HG03095 (cell line): Measurements from ENCODE around the gene RPS14.
"Not testable (repeated sequence)": the region's sequence is repeated elsewhere in the genome, so short reads cannot be mapped to it uniquely, and the experiment has no call there.

Experiments used
- ATAC-seq: cut with Tn5 transposase; IDR thresholded peaks from one replicate; pipeline ENCODE4 v1.9.1; 2021; ENCODE audit warnings: moderate library complexity; ENCODE audit not compliant: unreplicated experiment

RPS14 gene

DNA sequence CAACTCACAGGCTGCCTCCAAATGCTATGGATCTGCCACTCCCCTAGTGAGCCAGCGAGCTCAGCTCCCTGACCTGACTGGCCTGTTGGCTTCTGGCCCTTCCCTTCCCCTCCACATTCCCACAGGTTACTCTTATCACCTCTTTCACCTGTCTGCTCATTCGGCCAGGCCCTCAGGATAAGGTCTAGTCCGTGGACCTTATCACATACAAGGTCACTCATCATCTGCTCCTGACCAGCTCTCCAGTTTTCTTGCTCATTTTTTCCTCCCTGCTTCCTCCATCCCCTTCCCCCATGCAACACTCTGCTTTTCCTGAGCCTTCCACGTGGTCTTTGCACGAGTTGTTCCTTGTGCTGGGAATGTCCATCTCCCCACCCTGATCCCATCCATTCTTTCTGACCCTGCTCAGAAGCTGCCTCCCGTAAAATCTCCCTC is 32.5 kb upstream of the RPS14 start:
- ATAC-seq: no peak

DNA sequence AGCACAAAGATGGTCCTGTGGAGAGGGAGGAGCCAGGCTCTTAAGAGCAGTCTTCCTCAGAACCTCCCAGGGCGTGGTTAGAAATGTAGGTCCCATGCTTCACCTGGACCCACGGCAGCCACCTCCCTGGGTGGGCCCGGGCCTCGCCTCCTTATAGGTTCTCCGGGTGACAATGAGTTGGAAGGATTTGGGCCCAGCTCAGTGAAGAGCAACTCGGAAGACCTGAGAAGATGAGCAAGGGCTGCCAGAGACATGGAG is 32.1 kb upstream of the RPS14 start:
- no peak for ATAC-seq

DNA sequence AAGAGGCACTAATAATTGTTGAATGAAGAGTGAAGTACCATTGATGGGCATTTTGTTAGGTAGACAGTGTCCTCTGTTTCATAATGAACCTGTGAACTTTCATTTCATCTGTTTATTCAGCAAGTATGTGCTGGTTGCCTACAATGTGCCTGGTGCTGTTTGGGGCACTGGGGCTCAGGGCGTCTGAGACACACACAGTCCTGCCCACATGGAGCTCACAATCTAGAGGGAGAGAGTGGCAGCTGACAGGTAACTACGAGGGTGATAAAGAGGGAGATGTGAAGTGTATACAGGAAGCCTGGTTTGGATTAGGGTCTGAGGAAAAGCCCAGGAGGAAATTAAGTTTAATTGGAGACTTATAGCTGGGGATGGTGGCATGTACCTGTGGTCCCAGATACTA is 29.9 kb upstream of the RPS14 start:
- ATAC-seq: no peak

DNA sequence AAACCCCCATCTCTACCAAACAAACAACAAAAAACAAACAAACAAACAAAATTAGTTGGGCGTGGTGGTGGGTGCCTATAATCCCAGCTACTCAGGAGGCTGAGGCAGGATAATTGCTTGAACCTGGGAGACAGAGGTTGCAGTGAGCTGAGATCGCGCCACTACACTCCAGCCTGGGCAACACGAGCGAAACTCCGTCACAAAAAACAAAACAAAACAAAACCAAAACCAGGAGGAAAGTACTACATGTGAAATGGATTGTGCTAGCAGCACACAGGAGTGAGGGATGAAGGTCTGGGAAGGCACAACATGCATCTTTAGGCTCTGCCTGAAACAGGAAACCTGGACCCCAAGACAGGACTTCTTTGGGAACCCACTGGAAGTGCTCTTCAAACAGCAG is 27.0 kb upstream of the RPS14 start:
- not testable (repeated sequence) for ATAC-seq

DNA sequence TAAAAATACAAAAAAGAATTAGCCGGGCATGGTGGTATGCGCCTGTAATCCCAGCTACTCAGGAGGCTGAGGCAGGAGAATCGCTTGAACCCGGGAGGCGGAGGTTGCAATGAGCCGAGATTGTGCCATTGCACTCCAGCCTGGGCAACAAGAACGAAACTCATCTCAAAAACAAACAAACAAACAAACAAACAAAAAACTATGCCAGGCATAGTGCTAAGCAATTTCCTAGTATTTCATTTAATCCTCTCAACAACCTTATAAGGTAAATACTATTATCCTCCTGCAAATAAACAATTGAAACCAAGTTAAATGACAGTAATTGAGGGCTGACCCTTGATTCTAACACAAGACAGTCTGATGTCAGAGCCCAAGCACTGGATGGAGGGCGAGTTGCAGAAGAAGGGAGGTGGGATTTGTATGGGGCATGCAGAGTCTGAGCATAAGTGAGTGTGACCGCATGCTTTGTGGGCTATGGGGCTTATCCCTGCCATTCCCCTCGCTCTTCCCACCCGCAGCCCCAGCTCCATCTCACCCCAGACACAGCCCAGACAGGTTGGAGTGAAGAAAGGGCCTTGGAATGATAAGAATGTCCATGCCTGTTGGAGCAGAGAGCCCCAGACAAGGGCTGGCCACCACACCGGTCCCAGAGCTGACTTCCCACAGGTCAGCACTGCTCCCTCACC is 24.3 kb upstream of the RPS14 start:
- no peak for ATAC-seq

DNA sequence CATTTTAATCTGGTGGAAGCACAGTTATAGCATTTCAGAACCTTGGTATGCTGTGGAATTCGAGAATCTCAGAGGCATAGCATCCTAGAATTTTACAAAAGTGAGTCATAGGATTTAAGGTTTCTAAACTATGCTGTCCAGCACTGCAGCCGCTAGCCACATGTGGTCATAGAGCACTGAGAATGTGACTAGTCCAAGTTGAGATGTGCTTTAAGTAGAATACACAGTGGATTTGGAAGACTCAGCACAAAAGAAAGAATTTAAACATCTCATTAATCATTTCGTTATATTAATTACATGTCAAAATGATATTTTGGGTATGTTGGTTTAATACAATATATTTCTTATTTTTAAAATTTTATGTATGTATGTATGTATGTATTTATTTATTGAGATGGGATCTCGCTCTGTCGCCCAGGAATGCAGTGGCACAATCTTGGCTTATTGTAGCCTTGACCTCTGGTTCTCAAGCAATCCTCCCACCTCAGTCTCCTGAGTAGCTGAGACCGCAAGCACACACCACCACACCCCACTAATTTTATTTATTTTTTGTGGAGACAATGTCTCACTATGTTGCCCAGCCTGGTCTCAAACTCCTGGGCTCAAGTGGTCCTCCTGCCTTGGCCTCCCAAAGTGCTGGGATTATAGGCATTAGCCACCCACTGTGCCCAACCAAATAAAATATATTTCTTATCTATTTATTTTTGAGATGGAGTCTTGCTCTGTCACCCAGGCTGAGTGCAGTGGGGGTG is 20.4 kb upstream of the RPS14 start:
- ATAC-seq: no peak

DNA sequence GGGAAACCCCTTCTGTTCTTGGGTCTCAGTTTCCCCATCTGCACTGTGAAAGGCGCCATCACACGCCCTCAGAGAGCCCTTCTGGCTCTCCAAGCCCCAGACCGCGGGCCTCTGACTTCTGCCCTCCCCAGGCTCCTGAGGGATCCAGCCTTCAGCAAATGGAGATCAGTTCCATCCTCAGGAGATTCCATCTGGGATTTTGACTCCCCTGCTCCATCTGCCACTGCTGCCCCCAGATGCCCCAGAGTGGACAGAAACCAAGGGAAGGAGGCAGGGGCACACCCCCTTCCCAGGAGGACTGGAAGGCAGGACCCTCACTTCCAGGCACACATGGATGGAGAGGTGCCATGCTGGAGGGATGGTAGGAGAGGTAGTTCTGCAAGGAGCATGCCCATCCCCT is 18.7 kb upstream of the RPS14 start:
- ATAC-seq: no peak

DNA sequence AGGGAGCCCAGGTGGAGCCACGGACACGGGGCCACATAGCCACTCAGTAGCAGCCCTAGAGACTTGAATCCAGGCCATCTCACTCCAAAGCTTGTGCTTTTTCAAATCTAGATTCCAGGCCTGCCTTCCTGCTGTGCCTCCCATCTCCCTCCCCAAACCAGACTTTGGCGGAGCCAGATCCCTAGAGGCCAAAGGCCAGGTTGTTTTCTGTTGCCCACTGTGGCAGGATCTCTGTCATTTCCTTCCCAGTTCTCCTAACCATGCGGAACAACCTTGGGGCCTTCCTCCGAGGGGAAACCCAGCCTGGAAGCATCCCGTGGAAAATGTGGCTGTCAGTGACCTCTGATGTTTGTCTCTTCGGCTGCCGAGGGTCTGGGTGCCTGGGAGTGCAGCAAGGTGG is 16.4 kb upstream of the RPS14 start:
- ATAC-seq: no peak

DNA sequence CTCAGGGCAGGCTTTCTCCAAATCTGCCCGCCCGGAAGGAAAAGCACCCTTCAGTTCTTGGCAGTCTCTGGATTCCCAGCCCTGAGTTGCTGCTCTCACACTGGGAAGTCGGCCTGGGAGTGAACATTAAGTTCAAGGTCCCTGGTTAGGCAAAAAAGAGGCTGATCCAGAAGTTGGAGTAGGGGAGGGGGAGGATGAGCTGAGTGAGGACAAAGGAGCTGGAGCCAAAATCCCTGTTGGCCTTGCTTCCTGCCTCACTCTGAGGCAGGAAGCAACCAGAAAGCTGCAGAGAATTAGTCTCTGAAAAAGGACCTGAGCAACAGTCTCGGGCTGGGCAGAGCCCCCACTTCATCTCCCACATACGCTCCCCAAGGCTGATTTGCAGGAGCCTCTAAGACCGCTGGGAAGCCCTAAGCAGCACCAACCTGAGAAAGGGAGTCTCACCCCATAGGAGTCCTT is 15.0 kb upstream of the RPS14 start:
- ATAC-seq: no peak

DNA sequence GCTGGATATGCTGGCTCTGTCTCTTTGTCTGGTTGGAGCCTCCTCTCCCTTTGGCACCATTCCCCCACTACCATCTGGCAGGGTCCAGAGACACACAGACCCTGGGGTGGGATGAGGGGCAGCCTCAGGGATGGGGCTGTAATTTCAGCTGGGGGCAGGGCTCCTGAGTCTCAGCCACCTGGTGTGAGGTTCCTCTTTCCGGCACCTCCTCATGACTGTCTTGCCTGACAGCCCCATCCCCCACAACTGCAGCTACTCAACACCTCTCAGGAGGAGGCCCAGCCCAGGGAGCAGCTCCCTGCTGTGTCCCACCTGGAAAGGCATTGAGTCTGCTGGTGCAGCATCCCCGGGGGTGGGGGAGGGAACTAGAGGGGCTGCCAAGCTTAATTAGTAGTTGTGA is 11.7 kb upstream of the RPS14 start:
- peak; percentile 79 for ATAC-seq

DNA sequence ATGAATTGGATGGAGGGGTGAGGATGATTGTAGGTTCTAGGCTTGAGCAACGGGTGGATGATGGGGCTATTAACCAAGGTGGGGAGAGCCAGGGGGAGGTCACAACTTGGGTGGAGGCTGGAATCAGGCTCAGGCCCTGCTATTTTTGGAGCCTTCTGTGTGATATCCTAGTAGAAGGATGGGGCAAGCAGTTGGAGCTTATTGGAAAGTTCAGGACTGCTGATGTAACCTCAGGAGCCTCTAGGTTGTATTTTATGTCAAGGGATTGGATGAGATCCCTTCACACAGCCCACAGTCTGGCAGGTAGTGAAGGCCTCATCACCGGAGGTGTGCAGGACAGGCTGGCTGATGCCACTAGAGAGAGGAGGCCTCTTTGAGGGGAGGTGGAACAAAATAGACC is 11.2 kb upstream of the RPS14 start:
- ATAC-seq: no peak

DNA sequence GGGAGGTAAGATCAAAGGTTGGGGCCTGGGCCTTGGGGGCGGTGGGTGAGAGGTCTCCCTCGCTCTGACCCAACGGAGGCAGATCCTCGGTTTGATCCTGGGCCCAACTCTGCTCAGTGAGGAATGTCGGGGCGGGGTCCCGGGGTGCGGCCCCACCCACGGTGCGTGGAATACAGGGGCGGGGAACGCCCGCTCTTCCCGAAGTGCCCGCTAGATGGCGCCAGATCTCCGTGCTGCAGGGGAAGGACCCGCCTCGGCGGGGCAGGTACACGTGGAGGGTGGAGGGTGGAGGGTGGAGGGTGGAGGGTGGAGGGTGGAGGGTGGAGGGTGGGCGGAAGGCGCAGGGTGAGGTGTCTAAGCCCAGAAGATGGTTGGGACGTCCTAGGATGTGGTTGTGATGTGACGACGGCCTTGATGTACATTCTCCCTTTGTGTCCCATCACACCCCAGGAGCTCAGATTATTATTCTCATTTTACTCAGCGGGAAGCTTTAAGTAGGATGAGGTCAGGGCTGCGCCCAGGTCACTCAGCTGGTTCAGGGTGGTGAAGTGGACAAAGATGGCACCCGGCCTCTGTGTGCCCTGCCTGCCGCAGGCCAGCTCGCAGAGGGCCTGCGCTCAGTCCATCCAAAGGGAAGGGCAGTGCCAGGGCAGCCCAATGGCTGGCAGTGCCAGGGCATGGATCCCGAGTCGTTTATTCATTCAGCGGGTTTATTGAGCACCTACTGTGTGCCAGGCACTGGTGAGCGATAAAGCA is 9.4 kb upstream of the RPS14 start:
- ATAC-seq: no peak

DNA sequence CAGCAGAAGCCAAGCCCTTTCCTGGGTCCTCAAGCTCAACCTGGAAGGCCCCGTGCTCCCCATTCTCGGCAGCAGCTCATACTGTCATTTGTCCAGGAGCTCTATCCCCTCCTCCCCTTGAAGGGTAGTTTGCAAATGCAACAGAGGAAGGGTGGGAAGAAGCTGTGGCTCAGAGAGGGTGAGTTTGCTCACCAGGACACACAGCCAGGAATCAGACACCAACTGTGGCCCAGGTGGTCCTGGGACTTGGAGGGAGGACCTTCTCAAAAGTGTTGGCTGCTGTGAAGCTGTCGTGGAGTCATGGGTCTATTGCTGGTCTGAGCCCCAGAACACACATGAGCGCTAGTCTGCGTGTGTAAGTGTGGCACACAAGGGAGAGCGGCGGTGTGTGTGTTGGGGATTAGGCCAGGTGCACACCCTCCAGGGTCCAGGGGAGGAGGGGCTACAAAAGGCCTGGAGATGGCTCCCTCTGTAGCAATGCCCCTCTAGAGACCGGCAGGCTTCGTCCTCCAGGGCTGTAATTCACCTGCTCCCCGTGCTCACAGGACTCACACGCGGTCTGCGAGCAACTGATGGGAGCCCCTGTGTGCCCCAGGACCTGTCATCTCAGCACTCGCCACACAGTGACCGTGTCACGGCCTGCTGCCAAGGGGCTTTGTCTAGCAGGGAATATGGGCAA is 8.2 kb upstream of the RPS14 start:
- no peak for ATAC-seq

DNA sequence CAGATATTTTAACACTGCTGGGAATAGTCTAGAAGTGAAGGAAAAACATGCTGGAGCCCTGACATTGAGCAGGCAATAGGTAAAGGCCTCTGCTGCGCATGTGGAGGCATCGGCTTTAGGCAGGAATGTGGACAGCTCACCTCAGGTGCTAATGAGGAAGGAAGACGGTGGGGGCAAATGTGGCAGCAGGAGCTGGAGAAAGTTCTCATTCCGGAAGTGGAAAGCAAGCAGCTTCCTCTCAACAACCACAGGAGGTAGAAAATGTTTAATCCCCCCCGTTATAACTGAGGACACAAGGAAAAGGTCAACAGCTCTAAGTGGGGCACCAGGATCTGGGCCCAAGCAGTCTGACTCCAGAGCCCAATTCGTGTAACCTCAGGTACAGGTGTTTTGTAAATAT is 7.6 kb upstream of the RPS14 start:
- no peak for ATAC-seq

DNA sequence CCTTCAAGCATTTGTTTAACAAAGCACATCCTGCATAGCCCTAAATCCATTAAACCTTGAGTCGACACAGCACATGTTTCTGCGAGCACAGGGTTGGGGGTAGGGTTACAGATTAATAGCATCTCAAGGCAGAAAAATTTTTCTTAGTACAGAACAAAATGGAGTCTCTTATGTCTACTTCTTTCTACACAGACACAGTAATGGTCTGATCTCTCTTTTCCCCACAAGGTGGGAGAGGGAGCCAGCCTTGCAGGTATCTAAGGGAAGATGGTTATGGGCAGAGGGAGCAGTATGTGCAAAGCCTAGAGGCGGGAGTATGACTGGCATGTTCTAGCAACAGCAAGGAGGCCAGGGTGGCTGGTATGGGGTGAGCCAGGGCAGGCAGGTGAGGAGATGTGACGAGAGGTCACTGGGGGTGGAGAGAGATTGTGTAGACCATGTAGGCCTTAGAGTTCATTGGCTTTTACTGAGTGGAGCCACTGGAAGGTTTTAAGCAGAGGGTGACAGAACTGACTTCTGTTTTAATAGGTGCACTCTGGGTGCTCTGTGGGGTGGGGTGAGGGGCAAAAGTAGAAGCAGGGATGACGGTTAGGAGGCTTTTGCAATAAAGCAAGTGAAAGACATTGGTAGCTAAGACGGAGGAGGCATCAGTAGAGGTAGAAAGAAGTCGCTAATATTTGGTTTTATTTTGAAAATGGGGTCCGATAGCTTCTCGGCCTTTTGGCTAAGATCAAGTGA is 5.1 kb upstream of the RPS14 start:
- no peak for ATAC-seq

DNA sequence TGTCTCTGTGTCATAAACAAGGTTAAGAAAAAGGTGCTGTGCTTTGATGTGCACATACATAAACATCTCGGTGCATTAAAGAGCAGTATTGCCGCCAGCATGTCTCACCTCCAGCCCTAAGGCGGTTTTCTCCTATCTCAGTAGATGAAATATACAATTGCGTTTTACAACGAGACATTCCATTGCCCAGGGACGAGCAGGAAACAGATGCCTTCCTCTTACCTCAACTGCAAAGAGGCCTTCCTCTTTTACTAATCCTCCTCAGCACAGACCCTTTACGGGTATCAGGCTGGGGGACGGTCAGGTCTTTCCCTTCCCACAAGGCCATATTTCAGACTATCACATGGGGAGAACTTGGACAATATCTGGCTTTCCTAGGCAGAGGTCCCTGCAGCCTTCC is 4.5 kb upstream of the RPS14 start:
- not testable (repeated sequence) for ATAC-seq

DNA sequence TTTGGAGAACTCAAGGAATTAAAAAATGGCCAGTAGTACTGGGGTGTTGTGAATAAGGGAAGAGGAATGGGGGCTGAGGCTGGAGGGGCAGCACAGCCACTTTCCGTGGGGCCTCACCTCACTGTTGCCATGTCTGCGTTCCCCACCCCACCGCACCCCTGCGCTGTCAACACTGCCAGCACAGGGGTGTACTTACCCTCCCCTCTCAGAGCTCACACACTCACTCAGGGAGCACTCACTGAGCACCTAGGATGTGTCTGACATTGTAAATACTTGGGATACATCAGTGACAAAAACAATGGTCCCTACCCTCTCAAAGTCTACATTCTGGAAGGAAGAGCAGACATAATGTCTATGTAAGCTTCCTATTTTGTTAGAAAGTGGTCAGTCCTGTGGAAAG is 3.4 kb upstream of the RPS14 start:
- no peak for ATAC-seq

DNA sequence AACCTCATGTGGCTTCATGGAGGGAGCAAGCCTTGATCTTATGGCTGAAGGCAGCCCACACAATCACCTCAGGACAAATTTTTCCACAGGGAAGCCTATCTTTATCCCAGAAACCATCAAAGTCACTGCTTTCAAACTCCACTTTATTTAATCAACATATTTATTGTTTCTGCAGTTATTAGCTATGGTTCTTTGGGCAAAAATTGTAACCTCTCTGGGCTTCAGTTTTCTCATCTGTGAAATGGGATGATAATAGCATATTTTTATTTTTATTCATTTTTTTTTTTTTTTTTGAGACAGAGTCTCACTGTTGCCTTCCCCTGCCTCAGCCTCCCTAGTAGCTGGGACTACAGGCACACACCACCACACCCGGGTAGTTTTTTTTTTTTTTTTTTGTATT is 2.1 kb upstream of the RPS14 start:
- no peak for ATAC-seq

DNA sequence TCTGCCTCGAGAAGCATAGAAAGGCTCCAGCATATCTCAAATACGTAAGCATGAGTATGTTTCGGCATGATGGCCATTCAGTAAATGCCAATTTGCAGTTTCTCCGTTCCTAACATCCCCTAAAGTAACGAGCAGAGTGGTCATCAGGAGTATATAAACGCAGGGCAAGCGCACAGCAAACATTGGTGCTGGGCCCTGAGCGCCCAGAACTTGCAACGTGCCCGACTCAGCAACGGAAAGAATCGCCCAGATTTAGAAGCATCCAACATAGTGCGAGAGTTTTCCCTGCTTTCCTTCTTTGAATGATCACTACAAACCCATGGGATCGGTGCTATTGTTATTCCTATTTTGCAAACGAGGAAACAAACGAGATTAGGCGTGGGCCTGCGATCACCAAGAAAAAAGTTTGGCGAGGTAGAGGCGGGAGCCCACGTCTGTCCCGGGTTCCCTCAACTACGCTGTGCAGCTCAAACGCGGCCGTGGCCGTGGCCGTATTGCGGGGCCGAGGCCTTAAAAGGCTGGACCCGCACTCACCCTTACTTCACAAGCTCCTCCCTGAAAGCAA is 505 bp downstream of the RPS14 start:
- ATAC-seq: no peak

DNA sequence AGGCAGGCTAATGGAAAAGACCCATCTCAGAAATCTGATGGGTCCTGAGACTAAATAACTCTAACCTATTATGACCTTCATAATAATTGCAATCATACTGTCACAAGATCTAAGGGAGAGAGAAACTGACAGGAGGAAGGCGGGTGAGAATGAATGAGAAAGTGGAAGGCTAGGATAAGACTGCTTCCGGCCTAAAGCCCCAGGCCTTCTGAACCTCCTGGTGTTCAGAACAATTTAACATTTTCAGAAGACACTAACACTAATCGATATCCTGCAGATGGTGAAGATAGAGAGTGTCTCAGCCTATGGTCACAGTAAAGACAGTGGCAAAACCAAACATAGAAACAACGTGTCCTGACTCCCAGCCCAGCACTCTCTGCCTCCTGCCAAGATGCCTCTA is 1.2 kb downstream of the RPS14 start:
- no peak for ATAC-seq

DNA sequence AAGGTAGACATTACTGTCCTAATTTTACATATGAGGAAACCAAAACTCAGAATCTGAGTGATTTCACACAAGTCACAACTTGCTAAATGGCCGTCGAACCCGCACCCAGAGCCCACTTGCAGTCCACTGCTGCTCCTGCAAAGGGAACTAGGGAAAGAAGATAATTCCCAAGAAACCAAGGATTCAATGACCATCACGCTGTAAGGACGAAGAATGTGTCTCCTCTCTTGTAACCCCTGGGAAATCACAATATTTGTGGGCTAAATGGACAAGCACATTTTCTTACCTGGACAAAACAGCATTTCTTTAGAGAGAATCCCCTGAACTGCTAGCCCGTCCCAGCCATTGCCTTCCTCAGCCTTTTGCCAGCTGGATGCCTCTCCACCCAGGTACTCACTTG is 2.4 kb downstream of the RPS14 start:
- ATAC-seq: no peak
